ENCODE data around the gene NSD1. TPM values are rescaled to one million over a fixed set of nuclear protein-coding genes. Genes with fewer than 3 reads are reported as not detected.
A peak's percentile ranks its signal among the peaks of the same experiment; 100 is the strongest.
"Not testable (repeated sequence)": the region's sequence is repeated elsewhere in the genome, so short reads cannot be mapped to it uniquely, and the experiment has no call there.

The NSD1 gene
- total RNA-seq, 1 donor from 2014 or later, result 89.8 TPM

DNA sequence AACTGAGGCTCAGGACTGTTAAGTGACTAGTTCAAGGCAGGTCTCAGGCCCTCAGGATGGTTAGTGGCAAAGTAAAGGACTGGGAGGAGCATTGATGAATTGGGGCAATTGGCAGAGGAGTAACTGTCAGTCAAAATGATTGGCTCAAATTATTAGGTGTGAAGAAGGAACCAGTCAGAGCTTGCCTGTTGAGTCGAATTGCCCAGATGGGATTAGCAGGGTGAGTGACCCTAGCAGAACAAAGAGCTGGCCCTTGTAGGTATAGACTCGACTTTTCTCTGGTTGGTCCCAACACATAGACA is 2.6 kb upstream of the NSD1 start:
- no peak for DNase-seq

DNA sequence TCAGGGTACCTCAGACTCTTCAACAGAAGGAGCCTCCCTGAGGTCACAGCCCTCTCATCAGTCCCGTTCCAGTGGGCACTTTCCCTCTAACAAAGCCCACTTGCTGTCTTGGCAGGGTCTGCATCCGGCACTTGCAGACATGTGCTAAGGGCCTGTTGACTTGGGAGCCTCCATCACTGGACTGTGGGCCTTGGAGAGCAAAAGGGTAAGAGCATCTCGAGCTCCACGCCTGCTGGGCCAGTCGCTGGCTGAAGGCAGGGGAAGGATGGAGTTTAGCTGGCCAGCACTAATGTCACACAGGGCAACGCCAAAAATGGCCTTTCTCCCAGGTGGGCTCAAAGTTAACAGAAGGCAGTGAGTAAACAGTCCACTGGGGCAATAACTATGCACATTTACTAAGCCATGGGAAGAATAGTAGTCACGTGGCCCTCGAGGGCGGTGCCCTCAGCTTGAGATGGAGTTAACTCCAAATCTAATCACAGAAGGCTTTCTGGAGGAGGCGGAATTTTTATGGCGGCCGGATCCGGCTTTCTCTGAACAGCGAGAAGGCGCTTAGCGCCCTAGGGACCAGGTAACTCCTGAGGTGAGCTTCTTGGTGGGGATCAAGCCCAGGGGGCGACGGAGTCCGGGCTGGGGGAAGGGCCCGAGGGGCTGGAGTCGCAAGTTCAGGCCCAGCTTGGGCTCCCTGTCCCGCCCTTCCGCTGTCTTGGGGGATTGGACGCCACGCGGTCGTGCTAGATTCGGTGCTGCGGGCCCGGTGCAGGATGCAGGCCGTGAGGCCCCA is 2.0 kb upstream of the NSD1 start:
- no peak for DNase-seq

DNA sequence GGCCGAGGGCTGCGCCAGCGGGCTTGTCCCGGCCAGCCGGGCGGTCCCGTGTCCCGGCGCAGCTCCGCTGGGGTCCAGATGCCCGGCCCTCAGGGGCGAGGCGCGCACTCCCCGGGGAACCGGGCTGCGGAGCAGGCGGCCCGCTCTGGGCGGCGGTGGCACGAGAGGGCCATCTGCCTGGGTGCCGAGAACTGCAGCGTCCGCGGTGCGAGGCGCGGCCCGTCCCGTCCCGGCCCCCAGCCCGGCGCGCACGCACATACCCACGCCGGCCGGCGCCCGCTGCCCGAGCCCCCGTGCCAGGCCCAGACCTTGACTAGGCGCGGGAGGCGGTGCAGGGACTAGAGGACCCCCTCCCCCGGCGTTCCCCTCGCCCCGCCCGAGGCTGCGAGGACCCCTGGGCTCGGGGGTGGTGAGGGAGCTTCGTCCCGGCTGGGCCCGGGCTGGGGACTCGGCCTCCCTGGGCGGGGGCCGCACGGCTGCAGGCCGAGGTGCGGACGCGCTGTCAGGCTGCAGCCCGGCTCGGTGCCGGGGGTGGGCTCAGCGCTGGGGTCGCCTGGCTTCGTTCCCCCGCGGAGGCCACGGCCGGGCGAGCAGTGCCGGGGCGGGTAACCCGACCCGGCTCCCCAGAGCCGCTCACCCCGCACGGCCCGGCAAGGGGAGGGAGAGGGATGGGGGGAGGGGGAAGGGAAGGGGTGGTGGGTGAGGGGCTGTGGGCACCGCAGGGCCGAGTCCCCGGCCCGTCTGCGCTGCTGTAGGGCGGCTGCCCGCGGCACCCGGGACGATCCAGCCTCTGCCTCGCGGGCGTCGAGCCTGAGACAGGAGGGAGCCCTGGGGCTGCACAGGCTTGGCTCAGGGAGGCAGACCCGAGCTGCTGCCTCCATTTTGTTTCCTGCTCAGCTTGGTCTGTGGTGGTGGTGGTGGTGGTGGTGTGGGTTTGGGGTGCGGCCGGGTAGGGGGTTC is 1.2 kb upstream of the NSD1 start:
- peak; percentile 60 for DNase-seq

DNA sequence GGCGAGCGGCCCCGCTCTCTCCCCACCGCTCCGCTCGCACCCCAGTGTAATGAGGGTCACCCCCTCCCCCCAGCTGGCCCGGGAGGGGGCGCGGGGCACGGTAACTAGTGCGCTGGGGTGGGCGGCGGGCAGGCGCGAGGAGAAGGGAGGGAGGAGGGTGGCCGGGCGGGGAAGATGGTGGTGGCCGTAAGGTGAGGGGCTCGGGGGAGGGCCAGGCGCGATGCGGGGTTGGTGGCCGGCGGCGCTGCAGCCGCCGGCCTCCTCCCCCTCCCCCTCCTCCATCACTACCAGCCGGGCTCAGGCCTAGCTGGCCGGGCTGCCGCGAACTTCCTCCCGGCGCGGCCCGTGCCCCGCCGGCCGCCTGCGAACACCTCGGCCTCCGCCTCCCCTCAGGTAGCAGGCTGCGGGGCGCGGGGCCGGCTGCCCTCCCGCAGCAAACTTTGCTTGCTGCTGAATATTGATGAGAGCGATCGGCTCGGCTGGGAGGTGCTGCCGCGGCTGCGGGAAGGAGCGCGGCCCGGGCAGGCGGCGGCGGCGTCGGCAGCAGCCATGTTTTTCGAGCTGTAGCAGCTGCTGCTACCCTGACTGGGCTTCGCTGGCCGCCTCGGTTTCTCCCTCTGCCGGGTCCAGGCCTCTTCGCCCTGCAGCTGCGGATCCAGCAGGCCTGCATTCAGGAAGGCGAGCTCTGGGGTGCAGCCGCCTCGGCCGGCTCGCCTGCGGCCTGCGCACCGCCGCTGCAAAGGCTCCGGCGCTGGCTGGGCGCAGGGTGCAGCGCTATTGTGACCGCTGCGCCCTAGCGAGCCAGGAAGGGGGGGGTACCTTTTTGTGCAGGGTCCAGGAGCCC is 502 bp downstream of the NSD1 start:
- peak; percentile 66 for DNase-seq

DNA sequence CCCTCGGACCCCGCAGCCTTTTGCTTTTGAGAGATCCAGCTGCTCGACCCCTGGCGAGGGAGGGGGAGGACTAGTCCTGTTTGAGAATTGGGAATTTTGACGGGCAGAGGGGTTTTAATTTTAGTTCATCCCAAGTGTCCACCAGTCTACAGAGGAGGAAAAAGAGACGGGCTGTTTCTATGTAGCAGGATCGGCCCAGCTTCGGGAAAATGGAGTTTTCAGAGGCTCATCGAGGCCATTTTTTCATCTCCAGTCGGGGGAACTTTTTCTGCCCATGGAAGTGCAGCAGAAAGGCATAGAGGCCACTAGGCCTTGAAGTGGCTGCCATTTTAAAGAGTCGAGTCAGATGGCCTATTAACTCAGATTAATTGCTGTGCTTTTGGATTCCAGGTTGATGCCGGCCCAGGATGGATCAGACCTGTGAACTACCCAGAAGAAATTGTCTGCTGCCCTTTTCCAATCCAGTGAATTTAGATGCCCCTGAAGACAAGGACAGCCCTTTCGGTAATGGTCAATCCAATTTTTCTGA is 1.2 kb downstream of the NSD1 start:
- DNase-seq, result no peak

DNA sequence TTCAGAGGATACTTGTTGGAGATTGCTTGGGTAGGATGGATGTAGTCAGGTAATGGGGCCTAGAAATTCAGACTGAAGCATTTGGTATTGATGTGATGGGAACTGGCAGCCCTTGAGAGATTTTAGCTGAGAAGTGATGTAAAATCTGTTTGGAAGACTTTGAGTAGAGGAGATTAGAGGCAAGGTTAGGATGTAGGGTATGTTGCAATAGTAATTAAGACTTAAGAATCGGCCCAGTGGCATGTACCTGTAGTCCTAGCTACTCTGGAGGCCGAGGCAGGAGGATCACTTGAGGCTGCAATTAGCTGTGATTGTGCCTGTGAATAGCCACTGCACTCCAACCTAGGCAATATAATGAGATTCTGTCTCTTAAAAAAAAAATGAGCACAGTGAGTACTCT is 6.7 kb downstream of the NSD1 start:
- no peak for DNase-seq

DNA sequence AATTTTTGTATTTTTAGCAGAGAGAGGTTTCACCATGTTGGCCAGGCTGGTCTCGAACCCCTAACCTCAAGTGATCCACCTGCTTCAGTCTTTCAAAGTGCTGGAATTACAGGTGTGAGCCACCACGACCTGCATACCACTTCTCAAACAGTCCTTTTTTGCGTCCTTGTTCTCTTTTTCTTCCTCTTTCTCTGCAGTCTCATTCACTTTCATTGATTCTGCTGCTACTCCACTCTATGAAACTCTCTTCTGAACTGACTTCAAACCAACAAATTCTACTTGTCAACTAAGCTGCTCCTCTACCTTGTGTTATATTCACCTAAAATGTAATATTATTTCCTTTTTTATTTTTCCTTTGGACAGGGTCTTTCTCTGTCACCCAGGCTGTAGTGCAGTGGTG is 7.9 kb downstream of the NSD1 start:
- no peak for DNase-seq

DNA sequence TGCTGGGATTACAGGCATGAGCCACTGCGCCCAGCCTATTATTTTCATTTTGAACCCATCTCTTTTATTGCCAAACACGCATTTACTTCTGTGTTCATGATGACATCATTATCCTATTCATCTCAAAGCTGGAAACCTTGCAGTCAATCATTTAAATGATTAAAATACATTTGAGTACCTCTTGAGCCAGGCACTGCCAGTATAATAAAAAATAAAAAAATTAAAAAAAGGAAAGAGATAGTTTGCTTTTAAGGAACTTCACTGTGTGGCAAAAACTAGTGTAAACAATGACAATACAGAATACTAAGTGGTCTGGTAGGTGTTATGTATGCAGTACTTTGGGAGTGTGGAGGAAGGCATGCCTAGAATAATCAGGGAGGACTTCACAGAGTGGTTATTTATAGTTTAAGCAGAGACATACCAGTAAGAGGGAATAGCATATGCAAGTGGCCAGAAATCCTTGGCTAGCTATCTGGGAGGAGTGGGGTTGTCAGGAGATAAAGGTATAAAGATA is 8.6 kb downstream of the NSD1 start:
- DNase-seq, result no peak

DNA sequence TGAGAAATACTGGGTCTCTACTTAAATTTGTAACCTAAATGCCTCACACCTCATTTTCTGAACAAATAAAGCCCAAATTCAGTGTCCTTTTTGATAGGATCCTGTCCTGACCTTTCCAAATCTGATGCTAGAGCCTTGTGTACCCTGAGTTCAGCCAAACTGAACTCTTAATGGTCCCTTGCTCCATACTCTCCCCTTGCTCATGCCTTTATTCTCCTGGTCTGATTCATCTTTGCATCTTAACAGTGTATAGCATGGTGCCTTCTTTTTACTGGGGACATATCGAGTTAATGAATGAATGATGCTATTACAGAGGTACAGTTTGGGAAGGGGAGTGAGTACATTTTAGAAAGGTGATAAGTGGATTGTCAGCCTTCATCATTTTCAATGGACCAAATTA is 9.2 kb downstream of the NSD1 start:
- DNase-seq, result no peak

DNA sequence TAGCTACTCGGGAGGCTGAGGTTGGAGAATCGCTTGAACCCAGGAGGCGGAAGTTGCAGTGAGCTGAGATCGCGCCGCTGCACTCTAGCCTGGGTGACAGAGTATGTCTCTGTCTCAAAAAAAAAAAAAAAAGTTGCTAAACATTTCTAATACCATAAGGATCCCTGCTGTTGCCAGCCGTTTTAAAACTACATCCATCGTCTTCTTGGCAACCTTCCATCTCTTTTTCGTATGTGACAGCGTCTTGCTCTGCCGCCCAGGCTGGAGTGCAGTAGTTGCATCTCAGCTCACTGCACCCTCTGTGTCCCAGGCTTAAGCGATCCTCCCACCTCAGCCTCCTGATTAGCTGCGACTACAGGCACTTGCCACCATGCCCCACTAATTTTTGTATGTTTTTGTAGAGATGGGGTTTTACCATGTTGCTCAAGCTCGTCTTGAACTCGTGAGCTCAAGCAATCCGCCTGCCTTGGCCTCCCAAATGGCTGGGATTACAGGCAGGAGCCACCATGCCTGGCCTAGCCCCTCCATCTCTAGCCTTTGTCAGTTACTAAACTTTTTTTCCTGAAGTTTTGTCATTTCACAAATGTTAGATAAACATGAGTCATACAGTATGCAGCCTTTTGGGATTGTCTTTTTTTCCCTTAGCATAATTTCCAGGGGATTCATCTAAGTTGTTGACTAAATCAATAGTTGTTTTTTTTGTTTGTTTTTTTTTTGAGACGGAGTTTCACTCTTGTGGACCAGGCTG is 13.5 kb downstream of the NSD1 start:
- DNase-seq, result no peak

DNA sequence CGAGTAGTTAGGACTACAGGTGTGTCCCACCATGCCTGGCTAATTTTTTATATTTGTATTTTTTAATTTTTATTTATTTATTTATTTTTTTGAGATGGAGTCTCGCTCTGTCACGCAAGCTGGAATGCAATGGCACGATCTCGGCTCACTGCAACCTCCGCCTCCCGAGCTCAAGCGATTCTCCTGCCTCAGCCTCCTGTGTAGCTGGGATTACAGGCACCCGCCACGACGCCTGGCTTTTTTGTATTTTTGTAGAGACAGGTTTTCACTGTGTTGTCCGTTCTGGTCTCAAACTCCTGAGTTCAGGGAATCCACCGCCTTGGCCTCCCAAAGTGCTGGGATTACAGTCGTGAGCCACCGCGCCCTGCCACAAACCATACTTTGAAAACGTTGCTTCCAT is 16.5 kb downstream of the NSD1 start:
- DNase-seq, result not testable (repeated sequence)

DNA sequence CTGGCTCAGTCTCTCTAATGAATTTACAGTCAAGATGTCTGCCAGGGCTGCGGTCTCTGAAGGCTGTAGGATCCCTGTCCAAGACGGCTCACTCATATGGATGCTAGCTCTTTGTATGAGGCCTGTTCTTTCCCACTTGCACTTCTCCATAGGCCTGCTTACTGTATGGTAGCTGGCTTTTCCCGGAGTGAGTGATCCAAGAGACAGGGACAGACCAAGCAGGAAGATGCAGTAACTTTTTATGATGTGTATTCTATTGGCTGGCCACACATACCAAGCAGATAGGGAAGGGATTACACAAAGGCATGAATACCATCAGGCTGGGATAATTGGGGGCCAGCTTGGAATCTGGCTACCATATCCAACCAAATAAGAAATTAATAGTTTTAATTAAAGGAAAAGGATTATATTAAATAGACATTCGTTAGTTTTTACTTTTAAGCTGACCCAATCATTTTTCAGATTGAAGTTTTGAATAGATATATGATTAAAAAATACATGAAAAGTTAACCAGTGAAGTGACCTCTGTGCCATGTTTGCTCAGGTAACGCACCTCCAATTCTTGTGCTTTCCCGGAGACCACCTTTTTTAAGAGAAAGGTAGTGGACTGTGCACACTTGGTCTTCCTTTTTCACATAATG is 20.6 kb downstream of the NSD1 start:
- DNase-seq, result no peak

DNA sequence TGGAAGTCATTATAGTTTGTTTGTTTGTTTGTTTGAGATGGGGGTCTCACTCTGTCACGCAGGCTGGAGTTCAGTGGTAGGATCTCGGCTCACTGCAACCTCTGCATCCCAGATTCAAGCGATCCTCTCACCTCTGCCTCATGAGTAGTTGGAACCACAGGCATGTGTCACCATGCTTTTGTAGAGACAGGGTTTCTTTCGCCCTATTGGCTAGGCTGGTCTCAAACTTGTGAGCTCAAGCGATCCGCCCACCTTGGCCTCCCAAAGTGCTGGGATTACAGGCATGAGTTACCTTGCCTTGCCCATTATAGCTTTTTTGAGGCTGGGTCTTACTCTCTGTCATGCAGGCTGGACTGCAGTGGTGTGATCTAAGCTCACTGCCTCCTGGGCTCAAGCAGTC is 28.8 kb downstream of the NSD1 start:
- no peak for DNase-seq

DNA sequence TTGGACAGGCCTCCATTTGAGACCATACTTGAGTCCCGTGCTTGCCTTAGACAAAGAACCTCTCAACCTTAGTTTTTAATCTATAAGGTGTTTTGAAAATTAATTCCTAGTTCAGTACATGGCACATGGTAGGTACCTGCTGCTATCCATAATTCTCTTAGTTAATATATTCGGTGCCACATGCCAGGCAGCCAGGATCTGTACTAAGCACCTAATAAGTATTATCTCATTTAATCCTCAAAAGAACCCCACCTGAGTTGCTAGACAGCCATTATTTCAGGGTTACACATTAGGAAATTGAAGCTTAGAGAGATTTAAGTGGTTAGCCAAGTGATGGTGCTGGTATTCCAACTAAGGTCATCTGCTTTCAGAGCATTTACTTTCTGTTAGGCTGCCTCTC is 29.9 kb downstream of the NSD1 start:
- DNase-seq, result no peak

DNA sequence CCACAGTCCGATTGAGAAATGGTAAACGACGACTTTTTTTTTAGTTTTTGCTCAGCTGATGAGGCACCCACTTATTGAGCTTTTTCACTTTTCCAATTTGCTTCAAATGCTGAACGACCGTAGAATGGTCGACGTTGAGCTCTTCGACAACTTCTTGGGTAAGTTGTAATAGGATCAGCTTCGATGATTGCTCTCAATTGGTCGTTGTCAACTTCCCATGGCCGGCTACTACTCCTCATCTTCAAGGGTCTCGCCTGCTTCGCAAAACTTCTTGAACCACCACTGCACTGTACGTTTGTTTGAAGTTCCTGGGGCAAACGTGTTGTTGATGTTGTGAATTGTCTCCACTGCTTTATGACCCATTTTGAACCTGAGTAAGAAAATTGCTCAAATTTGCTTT is 35.7 kb downstream of the NSD1 start:
- DNase-seq, result no peak

DNA sequence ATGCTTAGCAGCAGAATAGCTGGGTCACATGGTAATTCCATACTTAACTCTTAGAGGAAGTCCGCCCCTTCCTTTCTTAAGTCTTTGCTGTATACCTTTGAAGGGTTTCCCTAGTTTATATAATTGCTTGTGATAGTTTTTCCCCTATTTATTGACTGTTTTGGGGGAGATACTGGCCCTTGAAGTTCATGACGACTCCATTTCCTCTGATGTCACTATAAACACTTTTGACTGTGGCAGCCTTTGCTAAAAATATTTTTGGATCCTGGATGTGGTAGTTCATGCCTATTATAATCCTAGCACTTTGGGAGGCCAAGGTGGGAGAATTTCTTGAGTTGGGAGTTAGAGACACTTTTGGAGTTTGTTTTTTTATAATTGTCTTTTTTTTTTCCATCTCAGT is 38.4 kb downstream of the NSD1 start:
- DNase-seq, result no peak

DNA sequence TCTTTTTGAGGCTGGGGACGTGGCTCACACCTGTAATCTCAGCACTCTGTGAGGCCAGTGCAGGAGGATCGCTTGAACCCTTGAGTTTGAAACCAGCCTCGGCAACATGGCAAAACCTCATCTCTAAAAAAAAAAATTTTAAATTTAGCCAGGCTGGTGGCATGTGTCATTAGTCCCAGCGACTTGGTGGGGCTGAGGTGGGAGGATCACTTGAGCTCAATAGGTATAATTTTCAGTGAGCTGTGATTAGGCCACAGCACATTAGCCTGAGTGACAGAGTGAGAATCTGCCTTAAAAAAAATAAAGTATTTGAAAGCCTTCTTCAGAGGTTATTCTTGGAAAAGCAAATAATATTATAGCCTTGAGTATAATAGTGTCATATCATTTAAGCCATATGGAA is 41.8 kb downstream of the NSD1 start:
- DNase-seq, result no peak

DNA sequence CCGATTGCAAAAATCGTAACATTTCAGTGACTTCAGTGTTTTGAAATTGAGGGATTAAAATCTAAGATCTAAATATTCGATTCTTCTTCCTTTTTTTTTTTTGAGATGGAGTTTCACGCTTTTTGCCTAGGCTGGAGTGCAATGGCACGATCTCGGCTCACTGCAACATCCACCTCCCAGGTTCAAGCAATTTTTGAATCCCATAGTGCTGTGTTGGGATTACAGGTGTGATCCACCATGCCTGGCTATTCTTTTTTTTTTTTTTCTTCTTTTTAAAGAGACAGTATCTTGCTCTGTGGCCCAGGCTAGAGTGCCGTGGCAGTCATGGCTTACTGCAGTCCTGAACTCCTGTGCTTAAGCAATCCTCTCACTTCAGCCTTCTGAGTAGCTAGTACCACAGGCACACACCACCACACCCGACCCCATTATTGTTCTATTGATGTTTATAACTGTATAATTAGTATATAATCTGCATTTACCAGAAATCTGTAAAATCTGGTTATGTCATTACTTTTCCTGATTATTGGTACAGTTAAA is 42.7 kb downstream of the NSD1 start:
- DNase-seq, result no peak

DNA sequence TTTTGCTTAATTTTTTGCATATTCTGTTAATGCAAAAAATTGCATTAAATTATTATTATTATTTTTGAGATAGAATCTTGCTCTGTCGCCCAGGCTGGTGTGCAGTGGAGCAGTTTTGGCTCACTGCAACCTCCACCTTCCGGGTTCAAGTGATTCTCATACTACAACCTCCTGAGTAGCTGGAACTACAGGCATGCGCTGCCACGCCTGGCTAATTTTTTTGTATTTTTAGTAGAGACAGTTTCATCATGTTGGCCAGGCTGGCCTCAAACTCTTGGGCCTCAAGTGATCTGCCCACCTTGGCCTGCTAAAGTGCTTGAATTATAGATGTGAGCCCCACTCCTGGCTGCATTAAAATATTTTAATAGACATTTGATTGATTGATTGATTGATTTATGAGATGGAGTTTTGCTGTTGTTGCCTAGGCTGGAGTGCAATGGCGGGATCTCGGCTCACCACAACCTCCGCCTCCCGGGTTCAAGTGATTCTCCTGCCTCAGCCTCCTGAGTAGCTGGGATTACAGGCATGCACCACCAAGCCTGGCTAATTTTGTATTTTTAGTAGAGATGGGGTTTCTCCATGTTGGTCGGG is 44.4 kb downstream of the NSD1 start:
- not testable (repeated sequence) for DNase-seq

DNA sequence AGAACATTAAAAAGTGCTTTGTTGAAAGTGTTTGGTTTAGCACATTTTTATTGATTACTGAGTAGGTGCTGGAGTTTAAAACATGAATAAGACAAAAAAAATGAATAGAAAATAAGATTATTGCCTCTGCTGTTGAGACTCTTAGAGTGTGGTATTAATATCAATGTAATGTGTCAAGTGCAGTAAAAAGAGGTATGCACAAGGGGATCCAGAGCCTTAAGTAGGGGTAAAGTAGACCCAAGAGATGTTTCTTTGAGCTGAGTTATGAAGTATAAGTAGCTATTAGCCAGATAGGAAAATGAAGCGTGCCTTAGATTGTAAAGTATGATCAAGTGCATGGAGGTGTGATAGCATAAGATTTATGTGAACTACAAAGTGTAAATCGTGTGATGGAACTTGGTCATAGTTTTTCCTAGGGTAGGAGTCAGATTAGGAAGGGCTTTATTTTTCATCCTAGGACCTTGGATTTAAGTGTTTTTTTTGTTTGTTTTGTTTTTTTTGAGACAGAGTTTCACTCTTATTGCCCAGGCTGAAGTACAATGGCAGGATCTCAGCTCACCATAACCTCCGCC is 45.2 kb downstream of the NSD1 start:
- DNase-seq, result no peak
